Neural cell (in vitro differentiated cells): Measurements from ENCODE around the gene OTUD4. TPM values are rescaled to one million over a fixed set of nuclear protein-coding genes. Genes with fewer than 3 reads are reported as not detected.

Experiments used
- H2AFZ ChIP-seq: fragments of 200-600, 300-800 bp; sonication (generic), shearing (Covaris generic); 2 replicates; pipeline ENCODE4 v1.6.0; 2014; ENCODE audit warnings: low read depth, mild to moderate bottlenecking, antibody characterized with exemption, low read length, moderate library complexity
- H3F3A ChIP-seq: fragments of 200-600 bp; shearing (Covaris generic); 2 replicates; pipeline ENCODE4 v1.6.1; 2016; ENCODE audit warnings: mild to moderate bottlenecking, moderate library complexity, mixed read lengths, antibody characterized with exemption, low read length; ENCODE audit not compliant: insufficient read depth, poor library complexity, severe bottlenecking
- H3K27ac ChIP-seq: fragments of 200-600, 300-800 bp; sonication (generic), shearing (Covaris generic); 2 replicates; pipeline ENCODE4 v1.5.1; 2014; ENCODE audit warnings: mild to moderate bottlenecking, low read length, moderate library complexity
- H3K27me3 ChIP-seq: fragments of 300-800, 200-600 bp; sonication (generic), shearing (Covaris generic); 2 replicates; pipeline ENCODE4 v1.6.0; 2014; ENCODE audit warnings: mild to moderate bottlenecking, low read depth, low read length, moderate library complexity; ENCODE audit not compliant: insufficient read depth
- H3K36me3 ChIP-seq: fragments of 300-800, 200-600 bp; sonication (generic), shearing (Covaris generic); 2 replicates; pipeline ENCODE4 v1.5.1; 2014; ENCODE audit warnings: mild to moderate bottlenecking, antibody characterized with exemption, low read length, moderate library complexity; ENCODE audit not compliant: insufficient read depth
- H3K4me2 ChIP-seq: fragments of 300-800, 200-600 bp; sonication (generic), shearing (Covaris generic); 2 replicates; pipeline ENCODE4 v1.6.0; 2014; ENCODE audit warnings: mild to moderate bottlenecking, low read length
- H3K4me3 ChIP-seq: fragments of 300-800, 200-600 bp; sonication (generic), shearing (Covaris generic); 2 replicates; pipeline ENCODE4 v1.5.1; 2014; ENCODE audit warnings: mild to moderate bottlenecking, low read length, moderate library complexity
- H3K79me2 ChIP-seq: fragments of 200-600 bp; shearing (Covaris generic); replicated peaks from 2 replicates; pipeline ENCODE4 v1.6.0; 2014; ENCODE audit warnings: mild to moderate bottlenecking, low read length, moderate library complexity; ENCODE audit not compliant: insufficient read depth
- H3K9ac ChIP-seq: fragments of 300-800, 200-600 bp; sonication (generic), shearing (Covaris generic); 2 replicates; pipeline ENCODE4 v1.6.1; 2016; ENCODE audit warnings: mild to moderate bottlenecking, low read length, mixed read lengths
- H3K9me2 ChIP-seq: fragments of 200-600 bp; shearing (Covaris generic); 2 replicates; pipeline ENCODE4 v1.6.1; 2016; ENCODE audit warnings: mild to moderate bottlenecking, low read length, mixed read lengths; ENCODE audit not compliant: insufficient read depth
- H3K9me3 ChIP-seq: fragments of 200-600, 300-800 bp; sonication (generic), shearing (Covaris generic); 2 replicates; pipeline ENCODE4 v1.6.1; 2016; ENCODE audit warnings: mild to moderate bottlenecking, mixed run types, low read length, moderate library complexity, mixed read lengths
- H4K20me1 ChIP-seq: fragments of 200-600 bp; shearing (Covaris generic); 2 replicates; pipeline ENCODE4 v1.6.1; 2016; ENCODE audit warnings: mild to moderate bottlenecking, mixed run types; ENCODE audit not compliant: insufficient read depth
- CTCF ChIP-seq: fragments of 450-650 bp; IDR thresholded peaks from 2 replicates; pipeline ENCODE4 v1.5.1; 2014; ENCODE audit warnings: antibody characterized with exemption, mild to moderate bottlenecking, moderate library complexity; ENCODE audit not compliant: poor library complexity, severe bottlenecking
- EP300 ChIP-seq: fragments of 450-650 bp; conservative IDR thresholded peaks from 2 replicates; pipeline ENCODE4 v1.6.1; 2014; ENCODE audit warnings: antibody characterized with exemption, mild to moderate bottlenecking, moderate library complexity; ENCODE audit not compliant: poor library complexity, severe bottlenecking
- EZH2 ChIP-seq: fragments of 200-600, 300-800 bp; shearing (Covaris generic), sonication (generic); IDR thresholded peaks from 2 replicates; pipeline ENCODE4 v1.6.1; 2014; ENCODE audit warnings: antibody characterized with exemption, low read length, borderline replicate concordance, mild to moderate bottlenecking; ENCODE audit not compliant: insufficient read depth, poor library complexity, severe bottlenecking
- MXI1 ChIP-seq: fragments of 450-650 bp; conservative IDR thresholded peaks from 2 replicates; pipeline ENCODE4 v1.6.1; 2014; ENCODE audit warnings: antibody characterized with exemption, mild to moderate bottlenecking; ENCODE audit not compliant: poor library complexity, severe bottlenecking
- POLR2AphosphoS5 ChIP-seq: IDR thresholded peaks from 2 replicates; pipeline ENCODE4 v1.6.1; 2012
- RAD21 ChIP-seq: fragments of 450-650 bp; conservative IDR thresholded peaks from 2 replicates; pipeline ENCODE4 v1.6.1; 2014; ENCODE audit warnings: antibody characterized with exemption, mild to moderate bottlenecking, moderate library complexity
- REST ChIP-seq: IDR thresholded peaks from 2 replicates; pipeline ENCODE4 v1.6.1; 2012; ENCODE audit warnings: borderline replicate concordance
- SMC3 ChIP-seq: fragments of 450-650 bp; conservative IDR thresholded peaks from 2 replicates; pipeline ENCODE4 v1.6.1; 2014; ENCODE audit warnings: antibody characterized with exemption, mild to moderate bottlenecking, moderate library complexity; ENCODE audit not compliant: poor library complexity
- TAF1 ChIP-seq: IDR thresholded peaks from 2 replicates; pipeline ENCODE4 v1.6.1; 2012; ENCODE audit warnings: low read depth
- polyA plus RNA-seq: library from polyadenylated mRNA; depleted of rRNA; stranded (reverse); fragments of >200 nt; gene quantifications from 2 replicates; pipeline ENCODE4 v1.2.3, GENCODE V29; 2014
- small RNA-seq, 3 experiments: library from RNA; depleted of rRNA; stranded (forward); fragments of <200 nt; gene quantifications; one replicate each; pipeline ENCODE3, GENCODE V24; 2012

The OTUD4 gene
- polyA plus RNA-seq, 1 donor from 2014 or later, result 15.1 TPM

- no peaks in the 10 kb centered on the region for H4K20me1 ChIP-seq
- H3K79me2 ChIP-seq, result no peaks in the 10 kb centered on the region
- no peaks in the 10 kb centered on the region for H3K9me3 ChIP-seq
- no peak overlapping the region for H3K4me3 ChIP-seq
- no peaks in the 10 kb centered on the region for H3K9me2 ChIP-seq
- H3K36me3 ChIP-seq, result no peaks in the 10 kb centered on the region
- H3K4me2 ChIP-seq, result no peak overlapping the region
- no peak overlapping the region for H2AFZ ChIP-seq
- H3F3A ChIP-seq, result no peaks in the 10 kb centered on the region
- H3K27ac ChIP-seq, result no peak overlapping the region
- TF ChIP-seq POLR2AphosphoS5 (no peak), REST (no peak), SMC3 (no peak), TAF1 (no peak), EZH2 (no peak), MXI1 (no peak), EP300 (no peak), RAD21 (no peak), CTCF (no peak)
- no peaks in the 10 kb centered on the region for H3K27me3 ChIP-seq
- no peak overlapping the region for H3K9ac ChIP-seq
Measured at GRCh38 chr4:145083891-145084605, 96.3 kb downstream of the OTUD4 start.

Small RNA genes lying within 50 kb of the gene (small RNA-seq; reads per million reads assigned to genes)
- gene RF00019, result 0 to 1.2 (median 0) reads per million in 3 experiments

Other genes starting within 250 kb of the OTUD4 start
- gene ANAPC10, start 82.4 kb downstream of the OTUD4 start, polyA plus RNA-seq, result 35.3 and 37.7 TPM in 2 replicates
- 90.6 and 96.9 TPM in 2 replicates for gene ABCE1, start 82.3 kb downstream of the OTUD4 start, polyA plus RNA-seq